A549 (cell line): ENCODE measurements around the gene CD37. TPM values are rescaled to one million over a fixed set of nuclear protein-coding genes. Genes with fewer than 3 reads are reported as not detected.
"Not testable (repeated sequence)": the region's sequence is repeated elsewhere in the genome, so short reads cannot be mapped to it uniquely, and the experiment has no call there.

ENCODE experiments used
- ATAC-seq, 2 experiments: fragments of 200-7000 bp in 1 of 2; fragments of >200 bp in 1 of 2; cut with Nextera tagmentation in 1 of 2; cut with Tn5 transposase in 1 of 2; 3 replicates each; pipeline versions ENCODE4 v1.8.0 to v1.9.1; 2018 to 2020; ENCODE audit warnings: mild to moderate bottlenecking in 1 of 2, moderate library complexity in 1 of 2
- CTCF ChIA-PET: fragments of 300-600 bp; sonication (Branson Sonifier 250); formaldehyde crosslinking; extraction: SDS; loops from one replicate; lab custom pipeline; 2021; ENCODE audit warnings: antibody characterized with exemption, inconsistent platforms; lab: Yijun Ruan, JAX
- POLR2A ChIA-PET: fragments of 350-600 bp; formaldehyde crosslinking; extraction: SDS; loops from one replicate; lab custom pipeline; 2021; ENCODE audit warnings: antibody characterized with exemption, inconsistent platforms; lab: Yijun Ruan, JAX
- DNase-seq, 2 experiments: peaks; one replicate each; pipeline versions ENCODE4 v3.0.0 to v3.0.0-alpha.2; 2011 to 2016; ENCODE audit warnings: low read depth in 1 of 2, low spot score in 1 of 2
- FAIRE-seq: peaks from 2 replicates; lab custom pipeline; 2011; peaks lifted over from hg19 to GRCh38; lab: Jason Lieb, UNC
- H3K27ac ChIP-seq, 2 experiments: fragments of >200 bp; sonication (Bioruptor Twin); formaldehyde crosslinking; 3 replicates each; pipeline ENCODE4 v1.5.1; 2016 to 2017
- H3K4me1 ChIP-seq: fragments of >200 bp; sonication (Bioruptor Twin); formaldehyde crosslinking; 3 replicates; pipeline ENCODE4 v1.6.1; 2016
- H3K4me2 ChIP-seq: fragments of >200 bp; sonication (Bioruptor Twin); formaldehyde crosslinking; 3 replicates; pipeline ENCODE4 v1.6.1; 2016
- H3K4me3 ChIP-seq: fragments of >200 bp; sonication (Bioruptor Twin); formaldehyde crosslinking; 3 replicates; pipeline ENCODE4 v1.5.1; 2016
- H3K9me3 ChIP-seq: fragments of >200 bp; sonication (Bioruptor Twin); formaldehyde crosslinking; 3 replicates; pipeline ENCODE4 v1.6.1; 2016
- BHLHE40 ChIP-seq: IDR thresholded peaks from 2 replicates; pipeline ENCODE4 v1.6.1; 2012; ENCODE audit warnings: low read depth, low read length, inconsistent platforms
- CBX2 ChIP-seq: fragments of 200-600 bp; sonication (generic); IDR thresholded peaks from 2 replicates; pipeline ENCODE4 v1.6.1; 2016; ENCODE audit warnings: low read depth, mild to moderate bottlenecking, borderline replicate concordance
- CHD4 ChIP-seq: fragments of 200-600 bp; sonication (generic); IDR thresholded peaks from 2 replicates; pipeline ENCODE4 v1.6.1; 2016; ENCODE audit warnings: antibody characterized with exemption, mild to moderate bottlenecking, borderline replicate concordance
- EHF ChIP-seq: fragments of 250-450 bp; sonication (Bioruptor Pico); IDR thresholded peaks from 2 replicates; pipeline ENCODE4 v1.5.0; 2020; ENCODE audit warnings: mild to moderate bottlenecking
- ELK1 ChIP-seq: fragments of 150-350 bp; IDR thresholded peaks from 2 replicates; pipeline ENCODE4 v1.6.1; 2014; ENCODE audit warnings: low read depth, mild to moderate bottlenecking, low read length
- HEYL ChIP-seq: fragments of 250-450 bp; sonication (Bioruptor Pico); IDR thresholded peaks from 2 replicates; pipeline ENCODE4 v1.8.0; 2021; ENCODE audit warnings: mild to moderate bottlenecking, moderate library complexity
- HOXA7 ChIP-seq: fragments of 250-450 bp; sonication (Bioruptor Pico); IDR thresholded peaks from 2 replicates; pipeline ENCODE4 v1.5.0; 2020; ENCODE audit warnings: mild to moderate bottlenecking, moderate library complexity
- NR3C1 ChIP-seq: fragments of >200 bp; sonication (Bioruptor Twin); formaldehyde crosslinking; IDR thresholded peaks from 3 replicates; pipeline ENCODE4 v1.6.1; 2017
- TFCP2L1 ChIP-seq: fragments of 250-450 bp; sonication (Bioruptor Pico); IDR thresholded peaks from 2 replicates; pipeline ENCODE4 v1.5.0; 2021; ENCODE audit warnings: mild to moderate bottlenecking
- TP53 ChIP-seq: fragments of 250-450 bp; sonication (Bioruptor Pico); IDR thresholded peaks from 2 replicates; pipeline ENCODE4 v1.5.0; 2021; ENCODE audit warnings: mild to moderate bottlenecking, moderate library complexity
- ZNF302 ChIP-seq: fragments of 250-450 bp; sonication (Bioruptor Pico); IDR thresholded peaks from 2 replicates; pipeline ENCODE4 v1.9.0; 2021; ENCODE audit warnings: inconsistent platforms, mild to moderate bottlenecking, moderate library complexity
- WGBS: methylation state at CpG from one replicate; pipeline ENCODE4 v1.1.6; 2017; ENCODE audit errors: missing lambda C conversion rate; 5-methylcytosine and 5-hydroxymethylcytosine counted together
- polyA plus RNA-seq, 4 experiments: library from polyadenylated mRNA; depleted of rRNA in 3 of 4; stranded (reverse); fragments of >200 nt; fragmentation: RNase III in 1 of 4; extraction: RNeasy Plus Mini Kit Qiagen cat#74134 plus additional on column Dnase treatment in 1 of 4; gene quantifications; 2 replicates in 3 of 4; 3 replicates in 1 of 4; pipeline ENCODE4 v1.2.3, GENCODE V29; 2011 to 2017
- TF ChIP-seq, protein P1 (sequence below): fragments of 450-650 bp; IDR thresholded peaks from 2 replicates; pipeline ENCODE4 v1.6.1; 2014; ENCODE audit warnings: antibody characterized with exemption
- TF ChIP-seq, protein P2 (sequence below): IDR thresholded peaks from 2 replicates; pipeline ENCODE4 v1.6.1; 2012

Gene CD37
- polyA plus RNA-seq, 2 of the 4 experiments (the other 2 are of a cell fraction): 0.13 TPM; not detected in 1

DNA sequence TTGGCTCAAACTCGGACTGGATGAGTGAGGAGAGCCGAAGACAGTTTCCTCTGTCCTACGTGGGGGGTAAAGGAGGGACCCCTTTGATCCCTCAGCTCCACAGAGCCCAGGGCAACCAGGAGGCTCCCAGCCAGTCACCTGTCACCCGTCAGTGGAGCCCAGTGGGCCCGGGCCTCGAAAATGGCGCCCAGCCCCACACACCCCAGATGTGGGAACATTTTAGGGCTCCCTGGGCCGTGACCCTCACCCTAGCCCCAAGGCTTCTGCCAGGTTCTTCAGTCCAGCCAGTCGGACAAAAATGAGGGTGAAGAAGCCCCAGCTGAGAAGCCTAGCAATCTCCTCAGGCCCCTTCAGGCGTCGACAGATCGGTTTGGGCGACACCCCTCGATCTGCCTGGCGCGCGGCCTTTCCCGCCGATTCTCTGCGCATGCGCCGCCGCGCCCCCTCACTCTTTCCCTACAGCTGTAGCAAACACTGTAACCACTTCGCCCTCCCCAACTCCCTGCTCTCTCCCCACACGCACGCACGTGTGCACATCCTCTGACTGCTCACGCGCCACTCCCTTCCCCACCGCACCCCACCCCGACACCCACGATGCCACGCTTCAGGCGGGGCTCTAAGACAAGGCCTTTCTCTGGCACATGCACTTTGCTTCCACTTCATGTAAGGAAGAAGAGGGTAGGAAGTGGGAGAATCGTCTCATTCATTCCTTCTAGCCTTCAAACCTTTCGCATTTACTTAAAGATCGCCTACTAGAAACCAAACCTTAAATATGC is 10.2 kb upstream of the CD37 start, which contains the start of gene SLC6A16:
SLC6A16 (minus strand) TSS at position 391 of the 776 bp plus-strand sequence. CDS start 13,844 bp downstream, outside the sequence.
- DNase-seq (no peak), FAIRE-seq (no peak), ATAC-seq (no peak)
- CTCF ChIA-PET: interaction anchor here (0.6 to 4.2 kb wide), 12 partner anchors 10 to 227 kb away, joined by 3 to 25 read pairs (median 3); no protein-coding TSS in a partner anchor
- POLR2A ChIA-PET: no interaction called here
- Histone ChIP-seq H3K9me3 (peaks cover 10% of the 10 kb centered on the region; the same call in 1 of the 3 replicates), H3K4me1 (no peaks in the 10 kb centered on the region), H3K27ac (no peak within 1 kb of the TSS), H3K4me3 (no peak within 1 kb of the TSS), H3K4me2 (no peak within 1 kb of the TSS)
- TF ChIP-seq BHLHE40 (no peak), TP53 (CRISPR knock-in tag) (no peak), ELK1 (no peak), HOXA7 (no peak), ZNF302 (CRISPR knock-in tag) (no peak), NR3C1 (no peak), CBX2 (no peak), TFCP2L1 (CRISPR knock-in tag) (no peak), HEYL (CRISPR knock-in tag) (no peak)
- TF ChIP-seq, protein P1, sequence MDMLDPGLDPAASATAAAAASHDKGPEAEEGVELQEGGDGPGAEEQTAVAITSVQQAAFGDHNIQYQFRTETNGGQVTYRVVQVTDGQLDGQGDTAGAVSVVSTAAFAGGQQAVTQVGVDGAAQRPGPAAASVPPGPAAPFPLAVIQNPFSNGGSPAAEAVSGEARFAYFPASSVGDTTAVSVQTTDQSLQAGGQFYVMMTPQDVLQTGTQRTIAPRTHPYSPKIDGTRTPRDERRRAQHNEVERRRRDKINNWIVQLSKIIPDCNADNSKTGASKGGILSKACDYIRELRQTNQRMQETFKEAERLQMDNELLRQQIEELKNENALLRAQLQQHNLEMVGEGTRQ: no peak
- TF ChIP-seq, protein P2, sequence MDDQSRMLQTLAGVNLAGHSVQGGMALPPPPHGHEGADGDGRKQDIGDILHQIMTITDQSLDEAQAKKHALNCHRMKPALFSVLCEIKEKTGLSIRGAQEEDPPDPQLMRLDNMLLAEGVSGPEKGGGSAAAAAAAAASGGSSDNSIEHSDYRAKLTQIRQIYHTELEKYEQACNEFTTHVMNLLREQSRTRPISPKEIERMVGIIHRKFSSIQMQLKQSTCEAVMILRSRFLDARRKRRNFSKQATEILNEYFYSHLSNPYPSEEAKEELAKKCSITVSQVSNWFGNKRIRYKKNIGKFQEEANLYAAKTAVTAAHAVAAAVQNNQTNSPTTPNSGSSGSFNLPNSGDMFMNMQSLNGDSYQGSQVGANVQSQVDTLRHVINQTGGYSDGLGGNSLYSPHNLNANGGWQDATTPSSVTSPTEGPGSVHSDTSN: no peak
- 95% methylated on average over 38 of the region's 38 CpGs for WGBS

DNA sequence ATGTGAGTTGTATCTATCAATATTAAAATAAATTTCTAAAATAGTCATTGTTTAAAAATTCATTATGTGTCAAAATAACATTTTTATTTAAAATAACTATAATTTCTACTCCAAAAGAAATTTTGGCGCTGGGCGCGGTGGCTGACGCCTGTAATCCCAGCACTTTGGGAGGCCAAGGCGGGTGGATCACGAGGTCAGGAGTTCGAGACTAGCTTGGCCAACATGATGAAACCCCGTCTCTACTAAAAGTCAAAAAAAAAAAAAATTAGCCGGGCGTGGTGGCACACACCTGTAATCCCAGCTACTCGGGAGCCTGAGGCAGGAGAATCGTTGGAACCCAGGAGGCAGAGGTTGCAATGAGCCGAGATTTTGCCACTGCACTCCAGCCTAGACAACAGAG is 9.4 kb upstream of the CD37 start:
- H3K9me3 ChIP-seq, H3K4me2 ChIP-seq, H3K4me1 ChIP-seq, H3K4me3 ChIP-seq, FAIRE-seq, DNase-seq, ATAC-seq, POLR2A ChIA-PET, H3K27ac ChIP-seq: not testable (repeated sequence)
- CTCF ChIA-PET: interaction anchor here (0.6 to 3.4 kb wide), 10 partner anchors 11 to 541 kb away, joined by 3 to 16 read pairs (median 3); no protein-coding TSS in a partner anchor
- WGBS: 91% methylated on average over 13 of the region's 13 CpGs

- no peaks in the 10 kb centered on the region for H3K4me1 ChIP-seq
- CTCF ChIA-PET: interaction anchor here (0.6 to 3.4 kb wide), 7 partner anchors 12 to 542 kb away, joined by 3 to 16 read pairs (median 3); no protein-coding TSS in a partner anchor
- WGBS: 93% methylated on average over 3 of the region's 3 CpGs
- FAIRE-seq (no peak), ATAC-seq (no peak), DNase-seq (no peak)
- no peak overlapping the region for H3K4me3 ChIP-seq
- H3K4me2 ChIP-seq: no peak overlapping the region
- H3K9me3 ChIP-seq: peaks cover 10% of the 10 kb centered on the region; the same call in 1 of the 3 replicates
- H3K27ac ChIP-seq: no peak overlapping the region
- TF ChIP-seq CHD4: no peak
- no peak for TF ChIP-seq CBX2
- TF ChIP-seq EHF: no peak
- POLR2A ChIA-PET: no interaction called here
Measured at GRCh38 chr19:49326165-49326704, 9.0 kb upstream of the CD37 start.
